ENCODE measurements around the gene FAM3D.

FAM3D gene

GRCh38 chr3:58658508-58658907 is 8.1 kb downstream of the FAM3D start:
- no peak for DNase-seq (ENCODE audit: low read depth)
- no peak overlapping the region for H3K4me3 ChIP-seq (ENCODE audit: control insufficient read depth, low read depth, low read length)
- no peak for TF ChIP-seq CTCF (conservative IDR thresholded peaks at IDR 0.05; ENCODE audit: control insufficient read depth, insufficient read depth, low read depth, low read length)

DNA sequence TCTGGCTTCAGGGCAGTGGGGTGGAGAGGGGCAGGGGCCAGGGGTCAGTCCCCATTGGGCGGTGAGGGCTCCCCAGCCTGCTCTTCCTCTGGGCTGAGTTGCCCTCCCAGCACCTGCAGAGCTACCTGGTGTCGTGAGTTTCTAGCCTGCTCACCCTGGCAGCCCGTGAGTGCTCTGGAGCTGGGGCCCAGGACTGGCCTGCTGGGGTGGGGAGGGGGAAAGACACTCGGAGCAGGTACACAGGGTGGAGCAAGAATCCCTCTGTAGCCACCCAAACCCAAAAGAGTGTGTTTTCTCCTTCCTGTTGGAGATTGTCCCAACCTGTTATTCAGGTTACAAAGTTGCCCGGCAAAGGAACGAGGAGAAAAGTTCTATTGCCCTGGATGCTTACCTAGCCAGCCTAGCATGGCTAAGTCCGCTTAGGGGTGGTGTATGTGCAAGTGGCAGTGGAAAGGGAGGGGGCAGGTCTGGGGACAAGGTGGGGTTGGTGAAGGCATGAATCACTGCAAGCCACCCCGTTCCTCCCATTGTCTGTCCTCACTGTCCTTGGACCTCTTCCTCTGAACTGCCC is 8.9 kb downstream of the FAM3D start:
- no peak for TF ChIP-seq CTCF (conservative IDR thresholded peaks at IDR 0.05; ENCODE audit: control insufficient read depth, insufficient read depth, low read depth, low read length)
- DNase-seq (ENCODE audit: low read depth) = no peak
- H3K4me3 ChIP-seq (ENCODE audit: control insufficient read depth, low read depth, low read length) = no peak overlapping the region

- no peak overlapping the region for H3K4me3 ChIP-seq (ENCODE audit: control insufficient read depth, low read depth, low read length)
- TF ChIP-seq CTCF (conservative IDR thresholded peaks at IDR 0.05; ENCODE audit: control insufficient read depth, insufficient read depth, low read depth, low read length) = no peak
- no peak for DNase-seq (ENCODE audit: low read depth)
Measured at GRCh38 chr3:58657036-58657520, 9.5 kb downstream of the FAM3D start.

GRCh38 chr3:58656631-58657030 is 9.9 kb downstream of the FAM3D start:
- H3K4me3 ChIP-seq (ENCODE audit: control insufficient read depth, low read depth, low read length) = no peak overlapping the region
- no peak for TF ChIP-seq CTCF (conservative IDR thresholded peaks at IDR 0.05; ENCODE audit: control insufficient read depth, insufficient read depth, low read depth, low read length)
- DNase-seq (ENCODE audit: low read depth) = no peak

GRCh38 chr3:58654466-58654865 is 12.1 kb downstream of the FAM3D start:
- H3K4me3 ChIP-seq (ENCODE audit: control insufficient read depth, low read depth, low read length) = no peak overlapping the region
- DNase-seq (ENCODE audit: low read depth) = no peak

GRCh38 chr3:58652624-58653023 is 13.9 kb downstream of the FAM3D start:
- TF ChIP-seq CTCF (conservative IDR thresholded peaks at IDR 0.05; ENCODE audit: control insufficient read depth, insufficient read depth, low read depth, low read length) = no peak
- no peak for DNase-seq (ENCODE audit: low read depth)
- H3K4me3 ChIP-seq (ENCODE audit: control insufficient read depth, low read depth, low read length) = no peak overlapping the region

More at GRCh38 chr3:58654466-58654865, 12.1 kb downstream of the FAM3D start:
- no peak for TF ChIP-seq CTCF (conservative IDR thresholded peaks at IDR 0.05; ENCODE audit: control insufficient read depth, insufficient read depth, low read depth, low read length)

GRCh38 chr3:58651276-58651675 is 15.3 kb downstream of the FAM3D start:
- TF ChIP-seq CTCF (conservative IDR thresholded peaks at IDR 0.05; ENCODE audit: control insufficient read depth, insufficient read depth, low read depth, low read length) = no peak
- no peak for DNase-seq (ENCODE audit: low read depth)
- no peak overlapping the region for H3K4me3 ChIP-seq (ENCODE audit: control insufficient read depth, low read depth, low read length)

Data from fibroblast of mammary gland (primary cell).